ENCODE measurements around the gene ARL8A.

DNA sequence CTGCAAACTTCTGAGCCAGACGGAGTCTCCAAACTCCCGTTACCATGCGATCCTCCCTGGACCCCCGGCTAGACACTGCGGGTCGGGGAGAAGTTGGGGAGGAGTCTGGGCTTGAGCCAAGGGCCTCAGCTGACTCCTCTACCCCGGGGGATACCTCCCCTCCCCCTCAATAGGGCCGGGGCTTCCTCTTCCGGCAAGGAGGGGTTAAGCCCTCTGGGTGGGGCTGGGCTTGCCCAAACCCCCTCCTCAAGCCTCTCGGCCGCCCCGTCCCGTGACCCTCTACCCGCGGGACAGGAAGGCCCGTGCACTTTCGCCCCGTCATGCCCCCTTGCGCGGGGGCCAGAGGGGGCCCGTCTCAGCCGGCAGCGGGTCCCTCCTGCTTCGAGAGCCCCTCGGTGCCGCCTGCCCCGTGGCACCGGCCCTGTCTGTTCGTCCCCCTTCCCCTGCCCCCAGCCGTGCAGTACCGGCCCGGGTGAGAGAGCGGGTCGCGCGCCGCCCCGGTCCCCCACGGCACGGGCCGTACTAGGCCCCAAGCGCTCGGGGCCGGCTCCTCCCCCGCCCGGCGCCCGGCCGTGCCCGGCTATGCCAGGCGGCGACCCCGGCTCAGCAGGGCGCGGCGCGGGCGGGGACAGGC lies 652 bp downstream of the ARL8A start:
- TF ChIP-seq POLR2A (IDR thresholded peaks at IDR 0.05; ENCODE audit: low read length) (no peak), GATA1 (IDR thresholded peaks at IDR 0.05; ENCODE audit: low read depth, low read length) (no peak)

Data from erythroblast (primary cell).